Epidermal melanocyte (primary cell): ENCODE measurements around the gene DCAF15.

Experiments
- DNase-seq: peaks from one replicate; pipeline ENCODE4 v3.0.0; 2011; ENCODE audit warnings: low spot score; ENCODE audit not compliant: insufficient read length

DCAF15 gene

GRCh38 chr19:13992025-13992424 is 39.7 kb downstream of the DCAF15 start:
- DNase-seq, result no peak

- DNase-seq, result no peak
Measured at GRCh38 chr19:13993590-13994300, 41.4 kb downstream of the DCAF15 start.

- peak; percentile 46 for DNase-seq
Measured at GRCh38 chr19:13995017-13995728, 42.9 kb downstream of the DCAF15 start.

DNA sequence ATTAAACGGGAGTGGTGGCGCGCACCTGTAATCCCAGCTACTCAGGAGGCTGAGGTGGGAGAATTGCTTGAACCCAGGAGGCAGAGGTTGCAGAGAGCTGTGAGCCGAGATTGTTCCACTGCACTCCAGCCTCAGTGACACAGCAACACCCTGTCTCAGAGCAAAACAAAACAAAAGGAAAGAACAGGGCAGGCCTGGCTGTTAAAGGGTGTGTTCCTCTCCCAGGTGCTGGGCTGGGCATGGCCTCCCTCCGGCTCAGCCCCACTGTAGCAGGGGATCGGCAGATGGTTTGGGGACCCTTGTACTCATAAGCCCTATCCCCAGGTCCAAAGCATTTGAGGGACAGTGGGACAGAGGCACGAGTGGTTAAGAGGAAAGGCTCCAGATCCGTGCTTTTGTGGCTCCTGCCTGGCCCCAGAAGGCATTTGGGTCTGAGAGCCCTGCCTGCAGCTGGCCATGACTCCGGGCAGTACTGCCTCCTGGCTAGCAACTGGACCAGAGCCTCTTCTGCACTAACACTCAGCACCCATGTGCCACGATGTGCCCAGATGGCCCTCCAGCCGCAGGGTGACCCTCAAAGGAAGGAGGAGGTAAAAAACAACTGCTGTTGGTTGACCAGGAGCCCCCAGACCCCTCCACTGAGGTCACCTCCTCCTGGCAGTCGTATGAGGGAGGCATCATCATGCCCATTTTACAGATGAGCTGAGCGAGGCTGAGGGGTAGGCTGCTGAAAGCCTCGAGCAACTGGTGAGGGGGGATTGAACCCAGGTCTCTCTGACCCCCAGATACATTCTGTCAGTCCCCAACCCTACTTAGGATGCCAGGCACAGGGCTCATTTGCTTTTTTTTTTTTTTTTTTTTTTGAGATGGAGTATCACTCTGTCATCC is 43.8 kb downstream of the DCAF15 start:
- DNase-seq, result peak; percentile 14

GRCh38 chr19:13996928-13997630 is 44.8 kb downstream of the DCAF15 start:
- DNase-seq, result no peak

GRCh38 chr19:13997631-13997962 is 45.3 kb downstream of the DCAF15 start:
- DNase-seq, result no peak

DNA sequence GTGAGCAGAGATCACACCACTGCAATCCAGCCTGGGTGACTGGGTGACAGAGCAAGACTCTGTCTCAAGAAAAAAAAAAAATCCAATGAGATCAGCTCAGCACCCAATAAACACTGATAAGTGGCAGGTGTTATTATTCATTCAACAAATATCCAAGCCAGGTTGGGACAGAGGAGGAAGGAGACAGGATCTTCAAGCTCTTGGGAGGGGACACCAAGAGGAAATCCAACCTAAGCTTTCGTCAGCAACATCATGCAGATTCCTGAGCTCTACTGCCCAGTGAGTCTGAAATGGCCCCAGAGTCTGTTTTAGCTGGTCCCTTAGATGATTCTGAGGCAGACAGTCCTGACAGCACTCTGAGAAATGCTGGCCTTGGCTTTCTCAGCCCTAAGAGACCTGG is 46.1 kb downstream of the DCAF15 start:
- no peak for DNase-seq

DNA sequence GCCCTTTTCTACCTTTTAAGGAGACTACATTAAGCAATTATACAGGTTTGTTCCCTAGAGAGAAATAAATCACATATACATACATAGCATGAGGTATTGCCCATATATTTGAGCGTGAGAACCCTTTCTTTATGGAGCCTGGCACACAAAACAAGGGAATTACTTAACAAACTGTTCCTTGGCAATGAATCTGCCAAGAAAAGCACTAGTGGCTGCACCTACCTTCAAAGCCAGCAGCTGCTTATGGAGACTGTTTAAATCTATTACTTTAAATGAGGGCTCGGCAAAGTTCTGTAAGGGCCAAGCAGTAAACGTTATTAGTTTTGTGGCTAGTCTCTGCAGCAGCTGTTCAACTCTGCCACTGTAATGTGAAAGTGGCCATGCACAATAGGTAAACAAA is 46.8 kb downstream of the DCAF15 start:
- no peak for DNase-seq

GRCh38 chr19:14000691-14001375 is 48.5 kb downstream of the DCAF15 start:
- DNase-seq, result no peak

DNA sequence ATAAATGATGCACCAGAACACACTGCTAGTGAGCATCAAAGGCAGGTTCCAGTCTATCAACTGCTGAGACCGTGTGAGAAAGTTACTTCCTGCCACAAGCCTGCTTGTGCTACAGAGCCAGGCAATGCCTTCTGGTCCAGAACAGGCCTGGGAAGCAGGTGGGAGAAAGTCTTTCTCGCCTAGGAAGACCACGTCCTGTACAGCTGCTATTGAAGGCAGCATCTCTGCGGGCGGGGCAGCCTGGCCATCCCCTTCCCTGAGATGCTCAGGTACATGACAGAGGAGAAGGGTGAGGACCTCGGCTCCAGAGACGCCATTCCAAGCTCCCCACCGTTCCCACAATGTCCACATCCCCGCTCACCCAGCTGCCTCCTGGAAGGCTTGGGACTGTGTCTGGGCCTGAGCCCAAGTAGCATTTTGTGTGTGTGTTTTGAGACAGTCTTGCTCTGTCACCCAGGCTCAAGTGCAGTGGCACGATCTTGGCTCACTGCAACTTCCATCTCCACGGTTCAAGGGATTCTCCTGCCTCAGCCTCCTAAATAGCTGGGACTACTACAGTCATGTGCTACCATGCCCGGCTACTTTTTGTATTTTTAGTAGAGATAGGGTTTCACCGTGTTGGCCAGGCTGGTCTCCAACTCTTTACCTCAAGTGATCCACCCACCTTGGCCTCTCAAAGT is 50.4 kb downstream of the DCAF15 start:
- DNase-seq, result no peak

- no peak for DNase-seq
Measured at GRCh38 chr19:14003251-14004055, 51.1 kb downstream of the DCAF15 start.

DNA sequence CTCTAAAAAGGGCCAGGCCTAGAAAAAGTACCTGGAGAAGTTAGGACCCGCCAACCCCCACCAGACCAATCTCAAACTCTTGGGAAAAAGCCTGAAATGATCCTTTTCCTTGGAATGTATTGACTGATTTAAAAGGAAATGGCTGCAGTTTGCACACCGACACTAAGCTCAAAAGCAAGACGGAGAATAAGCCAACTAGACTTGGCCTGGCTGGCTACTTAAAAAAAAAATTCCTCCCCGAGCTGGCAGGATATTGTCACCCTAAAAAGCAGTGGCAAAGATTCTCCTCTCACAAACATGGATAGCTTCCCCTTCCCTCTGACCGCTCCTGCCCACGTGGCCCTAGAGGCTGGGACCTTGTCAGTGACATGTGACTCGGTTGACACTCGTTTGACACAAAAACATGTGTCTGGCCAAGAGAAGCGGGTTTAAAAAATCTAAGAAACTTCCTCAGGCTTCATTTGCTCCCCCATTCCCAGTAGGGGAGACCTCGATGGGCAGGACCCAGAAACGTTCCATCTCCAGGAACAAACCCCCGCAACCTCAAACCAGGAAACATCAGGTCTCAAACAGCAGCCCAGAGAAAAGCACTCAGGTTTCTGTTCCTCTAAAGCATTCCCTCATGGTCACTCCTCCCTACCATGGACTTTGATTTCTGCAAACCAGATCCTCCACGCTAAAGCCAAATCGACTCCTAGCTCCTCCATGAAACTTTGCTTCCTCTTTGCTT is 52.5 kb downstream of the DCAF15 start:
- DNase-seq, result no peak

DNA sequence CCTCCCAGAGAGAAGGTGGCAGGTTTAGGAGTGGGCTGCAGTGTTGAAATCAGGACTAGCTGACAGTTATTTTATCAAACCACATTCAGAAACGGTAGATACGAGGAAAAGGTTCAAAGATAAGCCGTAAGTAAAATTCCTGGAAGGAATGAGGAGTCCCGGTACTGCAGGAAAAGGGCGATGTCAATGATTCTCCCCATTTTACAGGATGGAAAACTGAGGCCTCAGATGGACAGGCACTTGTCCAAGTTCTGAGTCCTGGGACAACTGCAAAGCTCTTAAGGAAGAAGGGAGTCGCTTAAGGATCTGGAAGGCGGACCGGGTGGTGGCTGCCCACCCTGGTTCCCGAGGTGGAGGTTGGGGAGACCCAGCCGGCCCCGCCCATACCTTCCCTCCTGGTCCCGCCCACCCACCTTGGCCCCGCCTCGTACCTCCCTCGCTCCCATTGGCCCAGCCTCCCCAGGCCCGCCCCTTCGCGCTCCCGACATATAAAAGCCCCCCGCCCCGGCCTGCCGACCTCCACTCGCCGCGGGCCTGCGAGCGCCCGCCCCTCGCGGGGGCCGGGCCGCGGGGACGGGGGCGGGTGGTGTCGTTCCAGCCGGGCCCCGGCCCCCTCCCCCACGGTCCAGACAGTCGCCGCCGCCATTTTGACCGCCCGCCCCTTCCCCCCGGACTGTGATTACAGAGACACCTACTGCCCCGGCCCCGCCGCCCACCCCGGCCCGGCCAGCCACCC is 53.2 kb downstream of the DCAF15 start:
- DNase-seq, result no peak

DNA sequence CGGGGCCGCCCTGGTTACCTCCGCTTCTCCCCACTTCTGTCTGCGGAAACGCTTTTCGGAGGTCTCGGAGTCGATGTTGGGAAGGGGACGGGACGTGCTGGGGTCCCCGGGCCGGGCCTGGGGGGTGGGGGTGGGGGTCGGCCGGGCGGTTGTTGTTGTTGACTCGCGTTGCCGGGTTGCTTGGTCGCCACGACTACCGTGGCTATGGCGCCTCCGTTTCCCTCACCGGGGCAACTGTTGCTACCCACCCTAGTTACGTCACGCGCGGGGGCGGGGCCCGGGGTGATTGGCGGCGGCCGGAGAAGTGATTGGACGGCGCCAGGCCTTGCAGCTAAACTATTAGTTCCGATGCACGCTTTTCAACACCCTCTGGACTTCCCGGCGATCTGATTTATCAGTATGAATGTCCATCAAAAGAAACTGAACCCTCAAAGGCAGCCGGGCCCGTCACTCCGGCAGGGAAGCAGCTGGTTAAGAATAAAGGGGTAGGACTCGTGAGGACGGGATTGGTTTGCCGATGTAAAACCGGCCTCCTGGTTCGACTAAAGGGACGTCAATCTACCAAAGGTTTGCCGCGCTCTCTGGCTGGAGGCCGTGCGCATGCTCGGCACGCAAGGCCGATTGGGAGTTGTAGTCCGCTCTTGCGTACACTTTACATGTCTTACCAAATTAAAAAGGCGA is 53.9 kb downstream of the DCAF15 start, which contains the start of gene RFX1:
Gene RFX1 (minus strand): TSS at position 236 of the 681 bp plus-strand sequence. CDS start 12,477 bp downstream, outside the sequence.
- DNase-seq, result peak; percentile 78

DNA sequence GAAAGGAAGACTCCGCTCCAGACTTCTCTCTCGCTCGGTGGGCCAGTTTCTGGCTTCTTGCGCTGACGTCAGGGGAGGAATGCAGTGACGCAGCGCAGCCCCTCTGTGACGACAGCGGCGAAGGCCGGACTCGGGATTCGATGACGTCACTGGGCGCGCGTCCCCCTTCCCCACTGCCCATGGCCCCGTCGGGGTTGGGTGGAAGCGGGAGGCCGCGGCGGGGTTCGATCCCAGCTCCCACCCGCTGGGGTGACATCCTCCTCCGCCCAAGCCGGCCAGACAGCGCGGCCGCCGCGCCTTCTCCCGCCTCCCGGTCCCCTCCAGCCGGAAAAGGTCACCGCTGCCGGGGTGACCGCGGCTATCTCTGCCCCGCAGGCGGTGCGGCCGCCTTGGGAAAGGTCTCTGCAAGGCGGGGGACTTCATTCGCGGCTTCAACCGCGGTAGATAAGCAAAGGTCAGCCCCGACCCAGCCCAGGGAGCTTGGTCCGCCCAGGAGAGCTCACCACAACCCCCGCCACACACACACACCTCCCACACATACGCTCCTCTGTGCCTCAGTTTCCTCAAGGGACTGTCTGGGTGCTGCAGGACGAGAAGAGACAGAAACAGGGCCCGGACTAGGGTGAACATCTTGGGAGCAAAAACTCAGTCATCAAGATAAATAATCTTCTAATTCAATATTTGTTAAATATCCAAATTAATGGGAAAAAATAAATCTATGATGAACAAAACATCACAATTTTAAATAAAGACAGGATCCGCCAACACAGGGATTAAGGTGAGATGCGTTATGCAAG is 54.7 kb downstream of the DCAF15 start:
- no peak for DNase-seq
